GM10266 (cell line): Measurements from ENCODE around the gene EVL.

ENCODE experiments used
- DNase-seq: peaks from one replicate; pipeline ENCODE4 v3.0.0; 2012; ENCODE audit errors: extremely low spot score
- TF ChIP-seq, protein P1 (sequence below): IDR thresholded peaks from 2 replicates; pipeline ENCODE4 v1.5.1; 2012; ENCODE audit warnings: mild to moderate bottlenecking, low read depth; ENCODE audit not compliant: control insufficient read depth, insufficient read depth; ENCODE audit errors: missing control alignments

EVL gene

DNA sequence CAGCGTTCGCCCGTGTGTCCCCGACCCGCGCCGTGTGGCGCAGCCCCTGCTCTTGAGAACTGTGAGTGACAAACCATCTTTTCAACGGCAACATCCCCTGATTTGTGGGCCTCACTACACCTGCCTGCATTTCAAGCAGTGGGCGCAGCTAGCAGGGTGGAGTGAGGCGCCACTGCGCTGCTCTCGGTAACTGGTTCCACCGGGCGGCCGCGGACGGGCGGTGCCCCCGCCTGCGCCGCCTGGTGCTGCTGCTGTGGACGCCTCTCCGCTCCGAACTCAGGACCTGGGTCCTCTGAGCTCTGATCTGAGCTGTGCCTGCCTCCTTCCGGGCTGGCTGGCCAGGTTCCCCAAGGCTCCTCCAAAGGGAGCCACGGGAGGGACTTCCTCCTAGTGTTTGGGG lies 100.2 kb downstream of the EVL start:
- DNase-seq = no peak
- TF ChIP-seq, protein P1, sequence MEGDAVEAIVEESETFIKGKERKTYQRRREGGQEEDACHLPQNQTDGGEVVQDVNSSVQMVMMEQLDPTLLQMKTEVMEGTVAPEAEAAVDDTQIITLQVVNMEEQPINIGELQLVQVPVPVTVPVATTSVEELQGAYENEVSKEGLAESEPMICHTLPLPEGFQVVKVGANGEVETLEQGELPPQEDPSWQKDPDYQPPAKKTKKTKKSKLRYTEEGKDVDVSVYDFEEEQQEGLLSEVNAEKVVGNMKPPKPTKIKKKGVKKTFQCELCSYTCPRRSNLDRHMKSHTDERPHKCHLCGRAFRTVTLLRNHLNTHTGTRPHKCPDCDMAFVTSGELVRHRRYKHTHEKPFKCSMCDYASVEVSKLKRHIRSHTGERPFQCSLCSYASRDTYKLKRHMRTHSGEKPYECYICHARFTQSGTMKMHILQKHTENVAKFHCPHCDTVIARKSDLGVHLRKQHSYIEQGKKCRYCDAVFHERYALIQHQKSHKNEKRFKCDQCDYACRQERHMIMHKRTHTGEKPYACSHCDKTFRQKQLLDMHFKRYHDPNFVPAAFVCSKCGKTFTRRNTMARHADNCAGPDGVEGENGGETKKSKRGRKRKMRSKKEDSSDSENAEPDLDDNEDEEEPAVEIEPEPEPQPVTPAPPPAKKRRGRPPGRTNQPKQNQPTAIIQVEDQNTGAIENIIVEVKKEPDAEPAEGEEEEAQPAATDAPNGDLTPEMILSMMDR = no peak

DNA sequence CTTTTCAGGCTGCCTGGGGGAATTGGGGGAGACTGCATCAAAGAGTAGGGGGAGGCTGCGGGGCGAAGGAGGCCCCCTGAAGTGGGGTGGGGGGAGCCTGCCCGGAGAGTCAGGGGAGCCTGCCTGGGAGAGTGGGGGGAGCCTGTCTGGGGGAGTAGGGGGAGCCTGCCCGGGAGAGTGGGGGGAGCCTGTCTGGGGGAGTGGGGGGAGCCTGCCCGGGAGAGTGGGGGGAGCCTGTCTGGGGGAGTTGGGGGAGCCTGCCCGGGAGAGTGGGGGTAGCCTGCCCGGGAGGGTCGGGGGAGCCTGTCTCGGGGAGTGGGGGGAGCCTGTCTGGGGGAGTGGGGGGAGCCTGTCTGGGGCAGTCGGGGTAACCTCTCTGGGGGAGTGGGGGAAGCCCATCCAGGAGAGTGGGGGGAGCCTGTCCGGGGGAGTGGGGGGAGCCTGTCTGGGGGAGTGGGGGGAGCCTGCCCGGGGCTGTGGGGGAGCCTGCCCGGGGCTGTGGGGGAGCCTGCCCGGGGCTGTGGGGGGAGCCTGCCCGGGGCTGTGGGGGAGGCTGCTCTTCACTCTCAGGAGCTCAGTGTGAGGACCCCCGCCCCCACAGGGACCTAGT lies 100.7 kb downstream of the EVL start:
- TF ChIP-seq, protein P1 = no peak
- DNase-seq = no peak

DNA sequence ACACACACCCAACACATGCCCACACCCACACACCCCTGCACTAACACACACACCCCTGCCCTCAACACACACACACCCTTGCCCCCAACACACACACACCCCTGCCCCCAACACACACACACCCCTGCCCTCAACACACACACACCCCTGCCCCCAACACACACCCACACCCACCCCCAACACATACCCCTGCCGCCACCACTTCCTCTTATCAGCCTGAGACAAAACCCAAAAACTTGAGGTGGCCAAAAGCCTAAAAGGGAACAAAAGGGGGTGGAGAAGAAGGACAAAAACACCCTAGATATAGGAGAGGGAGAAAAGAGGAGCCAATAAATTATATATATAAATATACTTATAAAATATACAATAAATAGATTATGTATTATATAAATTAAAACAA lies 103.3 kb downstream of the EVL start:
- DNase-seq = no peak
- TF ChIP-seq, protein P1 = no peak

DNA sequence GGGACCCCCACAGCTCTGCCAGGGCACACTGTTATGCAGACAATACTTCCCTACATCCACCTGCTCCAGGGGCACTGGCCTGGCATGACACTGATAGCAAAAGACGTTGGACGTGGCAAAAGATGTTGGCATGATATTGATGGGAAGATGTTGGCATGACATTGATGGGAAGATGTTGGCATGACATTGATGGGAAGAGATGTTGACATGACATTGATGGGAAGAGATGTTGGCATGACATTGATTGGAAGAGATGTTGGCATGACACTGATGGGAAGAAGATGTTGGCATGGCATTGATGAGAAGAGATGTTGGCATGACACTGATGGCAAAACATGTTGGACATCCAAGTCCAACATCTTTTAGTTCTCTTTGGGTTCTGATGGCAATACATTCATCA lies 105.7 kb downstream of the EVL start:
- no peak for DNase-seq
- TF ChIP-seq, protein P1 = no peak

DNA sequence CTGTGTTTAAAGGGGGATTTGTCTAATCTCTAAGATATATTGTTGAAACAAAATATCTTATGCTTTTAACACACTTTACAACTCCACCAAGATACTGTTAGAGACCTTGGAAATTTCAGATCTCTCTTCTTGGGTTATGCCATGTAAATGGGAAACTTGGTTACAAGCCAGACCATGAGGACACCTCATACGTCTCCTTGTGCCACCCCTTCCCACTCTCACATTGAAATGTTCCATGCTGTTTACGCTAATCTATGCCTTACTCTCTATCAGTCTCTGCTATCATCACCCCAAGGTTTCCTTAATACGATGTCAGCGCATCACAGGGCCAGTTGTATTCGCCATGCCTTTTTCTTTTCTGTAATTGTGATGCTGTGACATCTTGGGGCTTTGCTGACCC lies 107.6 kb downstream of the EVL start:
- DNase-seq = no peak
- TF ChIP-seq, protein P1 = no peak

DNA sequence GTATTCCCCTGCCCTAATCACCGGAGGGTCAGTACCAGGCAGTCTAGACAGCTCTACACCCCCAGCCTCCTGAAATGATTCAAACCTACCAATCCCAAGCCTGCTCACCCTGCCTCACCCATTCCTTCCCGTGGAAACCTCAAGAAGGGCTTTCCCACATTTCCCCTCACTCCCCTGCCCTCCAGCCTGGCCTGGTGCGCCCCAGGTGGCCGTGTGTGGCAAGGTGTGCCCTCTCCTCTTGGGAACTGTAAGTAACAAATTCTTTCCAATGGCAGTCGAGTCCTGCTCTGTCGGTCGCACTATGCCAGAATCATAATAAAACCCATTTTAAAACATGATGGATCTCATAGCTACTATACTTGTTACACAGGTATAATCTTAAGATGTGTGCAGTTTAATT lies 108.1 kb downstream of the EVL start:
- TF ChIP-seq, protein P1 = no peak
- DNase-seq = peak; percentile 17

DNA sequence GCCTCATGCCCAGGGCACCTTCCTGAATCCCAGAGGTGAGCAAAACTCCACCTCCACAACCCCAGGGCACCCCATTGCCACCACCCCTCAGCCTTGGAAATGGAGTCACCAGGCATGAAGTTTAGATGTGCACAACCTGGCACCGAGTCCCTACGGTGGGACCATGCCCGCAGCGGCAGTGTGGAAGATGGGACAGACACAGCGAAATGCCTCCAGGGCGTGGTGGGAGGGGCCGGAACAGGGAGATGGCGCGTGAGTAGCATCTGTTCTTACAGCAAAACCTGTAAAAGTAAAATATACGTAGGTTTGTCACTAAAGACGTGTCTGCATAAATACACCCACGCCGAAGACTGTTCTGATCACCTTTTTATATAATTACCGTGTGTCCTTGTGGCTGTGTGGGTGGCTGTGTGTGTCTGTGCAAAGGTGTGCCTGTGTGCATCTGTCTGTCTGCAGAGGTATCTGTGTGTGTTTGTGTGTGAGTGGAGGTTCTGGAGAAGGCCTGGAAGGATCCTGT lies 111.6 kb downstream of the EVL start:
- TF ChIP-seq, protein P1 = no peak
- peak; percentile 10 for DNase-seq
